Suprapubic skin (tissue), 4 donors: ENCODE data around the gene IFT27. TPM values are rescaled to one million over a fixed set of nuclear protein-coding genes. Genes with fewer than 3 reads are reported as not detected.

Source experiments
- DNase-seq, 2 donors: peaks; one replicate each; pipeline ENCODE4 v3.0.0-alpha.2; 2019; ENCODE audit warnings: low spot score in 2 of 2
- H3K27ac ChIP-seq: fragments of 200-600 bp; sonication (generic); one replicate; pipeline ENCODE4 v1.5.1; 2019
- H3K27me3 ChIP-seq: fragments of 200-600 bp; sonication (generic); one replicate; pipeline ENCODE4 v1.5.1; 2019
- H3K36me3 ChIP-seq: fragments of 200-600 bp; sonication (generic); one replicate; pipeline ENCODE4 v1.5.1; 2019
- H3K4me1 ChIP-seq: fragments of 200-600 bp; sonication (generic); one replicate; pipeline ENCODE4 v1.5.1; 2019
- H3K4me3 ChIP-seq: fragments of 200-600 bp; sonication (generic); one replicate; pipeline ENCODE4 v1.5.1; 2019; ENCODE audit warnings: mild to moderate bottlenecking
- H3K9me3 ChIP-seq: fragments of 200-600 bp; sonication (generic); one replicate; pipeline ENCODE4 v1.5.1; 2019
- CTCF ChIP-seq, 2 donors: fragments of 200-600 bp in 1 of 2; fragments of 450-650 bp in 1 of 2; sonication (generic) in 1 of 2; IDR thresholded peaks; one replicate each; pipeline ENCODE4 v1.5.1; 2016 to 2019; ENCODE audit warnings: antibody characterized with exemption in 2 of 2, mild to moderate bottlenecking in 1 of 2, moderate library complexity in 1 of 2
- EP300 ChIP-seq: sonication (generic); formaldehyde crosslinking; IDR thresholded peaks from one replicate; pipeline ENCODE4 v1.6.1; 2017; ENCODE audit warnings: antibody characterized with exemption
- POLR2A ChIP-seq, 2 donors: fragments of 450-650 bp; IDR thresholded peaks; one replicate each; pipeline ENCODE4 v1.6.1; 2017; ENCODE audit warnings: antibody characterized with exemption in 2 of 2, mild to moderate bottlenecking in 2 of 2, moderate library complexity in 2 of 2
- POLR2AphosphoS5 ChIP-seq, 3 donors: sonication (generic); formaldehyde crosslinking; IDR thresholded peaks; one replicate each; pipeline ENCODE4 v1.6.1; 2017; ENCODE audit warnings: antibody characterized with exemption in 3 of 3
- whole genome bisulfite sequencing: methylation state at CpG from one replicate; pipeline ENCODE4 v1.1.5; 2018; 5-methylcytosine and 5-hydroxymethylcytosine counted together
- total RNA-seq, 4 donors: library from RNA; depleted of rRNA; stranded (reverse); fragments of >200 nt; gene quantifications; one replicate each; pipeline ENCODE4 v1.1.0, GENCODE V29; 2016

IFT27 gene
- total RNA-seq, 4 donors from 2014 or later: 8.2 to 29.0 (median 17.7) TPM

GRCh38 chr22:36783743-36784142, 7.8 kb upstream of the IFT27 start:
- Histone ChIP-seq H3K27me3 (peaks cover 30% of the 10 kb centered on the region), H3K36me3 (no peaks in the 10 kb centered on the region), H3K4me3 (no peak overlapping the region), H3K9me3 (no peaks in the 10 kb centered on the region), H3K27ac (no peak overlapping the region), H3K4me1 (peaks cover 8% of the 10 kb centered on the region)
- TF ChIP-seq POLR2AphosphoS5 (IDR thresholded peaks at IDR 0.05) (no peak), EP300 (no peak), CTCF (IDR thresholded peaks at IDR 0.05) (no peak), POLR2A (IDR thresholded peaks at IDR 0.05) (no peak)
- no peak for DNase-seq
- 95% methylated on average over 2 of the region's 2 CpGs for WGBS

GRCh38 chr22:36781656-36782627, 6.0 kb upstream of the IFT27 start:
- peaks cover 20% of the 10 kb centered on the region for H3K27me3 ChIP-seq
- H3K9me3 ChIP-seq: no peaks in the 10 kb centered on the region
- peaks cover 8% of the 10 kb centered on the region for H3K4me1 ChIP-seq
- peak; percentile 91 to 92 for TF ChIP-seq CTCF (IDR thresholded peaks at IDR 0.05)
- no peak for TF ChIP-seq POLR2A (IDR thresholded peaks at IDR 0.05)
- no peak for TF ChIP-seq POLR2AphosphoS5 (IDR thresholded peaks at IDR 0.05)
- TF ChIP-seq EP300: no peak
- DNase-seq: peak; percentile 84 to 86
- no peak overlapping the region for H3K4me3 ChIP-seq
- no peaks in the 10 kb centered on the region for H3K36me3 ChIP-seq
- H3K27ac ChIP-seq: no peak overlapping the region
- WGBS: 21% methylated on average over 30 of the region's 33 CpGs

GRCh38 chr22:36778020-36778419, 2.1 kb upstream of the IFT27 start:
- H3K9me3 ChIP-seq: no peaks in the 10 kb centered on the region
- no peaks in the 10 kb centered on the region for H3K36me3 ChIP-seq
- no peak overlapping the region for H3K4me3 ChIP-seq
- peaks cover 24% of the 10 kb centered on the region for H3K4me1 ChIP-seq
- TF ChIP-seq POLR2AphosphoS5 (IDR thresholded peaks at IDR 0.05) (no peak), CTCF (IDR thresholded peaks at IDR 0.05) (no peak), POLR2A (IDR thresholded peaks at IDR 0.05) (no peak), EP300 (no peak)
- no peaks in the 10 kb centered on the region for H3K27me3 ChIP-seq
- no peak overlapping the region for H3K27ac ChIP-seq
- DNase-seq: no peak

GRCh38 chr22:36776722-36777121, 803 bp upstream of the IFT27 start:
- 74% methylated on average over 12 of the region's 12 CpGs for WGBS
- no peak for DNase-seq
- TF ChIP-seq POLR2A (IDR thresholded peaks at IDR 0.05): no peak
- no peak for TF ChIP-seq EP300
- TF ChIP-seq CTCF (IDR thresholded peaks at IDR 0.05): no peak
- no peak for TF ChIP-seq POLR2AphosphoS5 (IDR thresholded peaks at IDR 0.05)
- Histone ChIP-seq H3K36me3 (no peaks in the 10 kb centered on the region), H3K27ac (no peak overlapping the region), H3K9me3 (no peaks in the 10 kb centered on the region), H3K27me3 (no peaks in the 10 kb centered on the region), H3K4me1 (peaks cover 19% of the 10 kb centered on the region), H3K4me3 (peak overlapping the region; percentile 79)

GRCh38 chr22:36775586-36775963, 344 bp downstream of the IFT27 start:
- 0% methylated on average over 6 of the region's 23 CpGs for WGBS
- DNase-seq: peak; percentile 79 to 85
- peak overlapping the region; percentile 65 for H3K27ac ChIP-seq
- TF ChIP-seq CTCF (IDR thresholded peaks at IDR 0.05): no peak
- TF ChIP-seq EP300: no peak
- no peak for TF ChIP-seq POLR2AphosphoS5 (IDR thresholded peaks at IDR 0.05)
- no peak for TF ChIP-seq POLR2A (IDR thresholded peaks at IDR 0.05)
- no peaks in the 10 kb centered on the region for H3K36me3 ChIP-seq
- H3K27me3 ChIP-seq: no peaks in the 10 kb centered on the region
- H3K4me3 ChIP-seq: peak overlapping the region; percentile 79
- H3K4me1 ChIP-seq: peaks cover 16% of the 10 kb centered on the region
- H3K9me3 ChIP-seq: no peaks in the 10 kb centered on the region
